Left kidney (tissue), 8 donors: ENCODE measurements around the gene ZNF695. TPM values are rescaled to one million over a fixed set of nuclear protein-coding genes. Genes with fewer than 3 reads are reported as not detected.
A peak's percentile ranks its signal among the peaks of the same experiment; 100 is the strongest.
"Not testable (repeated sequence)": the region's sequence is repeated elsewhere in the genome, so short reads cannot be mapped to it uniquely, and the experiment has no call there.

Experiments
- DNase-seq: peaks from one replicate; pipeline ENCODE4 v3.0.0-alpha.2; 2013
- long read RNA-seq, 8 donors: transcript quantifications; one replicate each; lab custom pipeline, GENCODE V29; 2026
- polyA plus RNA-seq: library from polyadenylated mRNA; unstranded; fragments of 120-200 nt; gene quantifications from one replicate; pipeline ENCODE4 v1.2.1, GENCODE V29; 2013; ENCODE audit not compliant: insufficient read length

Gene ZNF695
- 5.0 TPM for polyA plus RNA-seq
- long read RNA-seq, donor 1 = 0 reads
- long read RNA-seq, donor 2, partial matches to known transcripts = 0 of 1 reads
- long read RNA-seq, donor 2, other reads (novel, unspliced or antisense) = 0 of 1 reads
- long read RNA-seq, donor 3, partial matches to known transcripts = 0 of 1 reads
- long read RNA-seq, donor 3, other reads (novel, unspliced or antisense) = 0 of 1 reads
- long read RNA-seq, donor 4 = 0 reads
- long read RNA-seq, donor 5 = 0 reads
- long read RNA-seq, donor 6, partial matches to known transcripts = 0 of 2 reads
- long read RNA-seq, donor 6, other reads (novel, unspliced or antisense) = 0 of 2 reads
- long read RNA-seq, donor 7, partial matches to known transcripts = 0 of 2 reads
- long read RNA-seq, donor 7, other reads (novel, unspliced or antisense) = 0 of 2 reads
- long read RNA-seq, donor 8 = 0 reads

GRCh38 chr1:247007511-247008405 lies at the start of gene ZNF695:
Gene ZNF695 (minus strand): TSS chr1:247008057. CDS start chr1:247007908, 149 bp downstream.
- DNase-seq = peak; percentile 95

GRCh38 chr1:247056071-247056470 lies 48.2 kb upstream of the ZNF695 start:
- no peak for DNase-seq

GRCh38 chr1:247054992-247055415 lies 47.1 kb upstream of the ZNF695 start:
- DNase-seq = no peak

- DNase-seq = no peak
These were observed 39.8 kb upstream of the ZNF695 start for GRCh38 chr1:247047702-247048101.

- no peak for DNase-seq
These were observed 39.4 kb upstream of the ZNF695 start for GRCh38 chr1:247047260-247047659.

- no peak for DNase-seq
These were observed 35.5 kb upstream of the ZNF695 start for GRCh38 chr1:247043406-247043805.

GRCh38 chr1:247037511-247038320 lies 29.9 kb upstream of the ZNF695 start:
- DNase-seq = no peak

GRCh38 chr1:247032306-247032705 lies 24.4 kb upstream of the ZNF695 start:
- not testable (repeated sequence) for DNase-seq

GRCh38 chr1:247024658-247025057 lies 16.8 kb upstream of the ZNF695 start:
- DNase-seq = not testable (repeated sequence)

- no peak for DNase-seq
These were observed 5.5 kb upstream of the ZNF695 start for GRCh38 chr1:247013391-247013790.

- DNase-seq = no peak
These were observed 546 bp upstream of the ZNF695 start for GRCh38 chr1:247008406-247008799.

- DNase-seq = not testable (repeated sequence)
These were observed 3.8 kb downstream of the ZNF695 start for GRCh38 chr1:247004081-247004480.

GRCh38 chr1:246989901-246990300 lies 18.0 kb downstream of the ZNF695 start:
- no peak for DNase-seq

GRCh38 chr1:246988316-246988715 lies 19.5 kb downstream of the ZNF695 start:
- no peak for DNase-seq

- no peak for DNase-seq
These were observed 20.7 kb downstream of the ZNF695 start for GRCh38 chr1:246987083-246987690.

GRCh38 chr1:246978785-246979184 lies 29.1 kb downstream of the ZNF695 start:
- no peak for DNase-seq

- DNase-seq = no peak
These were observed 29.6 kb downstream of the ZNF695 start for GRCh38 chr1:246978281-246978680.

GRCh38 chr1:246971969-246972368 lies 35.9 kb downstream of the ZNF695 start:
- no peak for DNase-seq

GRCh38 chr1:246971090-246971721 lies 36.7 kb downstream of the ZNF695 start:
- DNase-seq = no peak

- DNase-seq = no peak
These were observed 38.2 kb downstream of the ZNF695 start for GRCh38 chr1:246969621-246970020.

GRCh38 chr1:246966502-246966901 lies 41.4 kb downstream of the ZNF695 start:
- no peak for DNase-seq
